ENCODE data around the gene CAMTA1.
"Not testable (repeated sequence)": the region's sequence is repeated elsewhere in the genome, so short reads cannot be mapped to it uniquely, and the experiment has no call there.

The CAMTA1 gene

GRCh38 chr1:7366955-7367665 lies 581.9 kb downstream of the CAMTA1 start:
- no peak for DNase-seq (ENCODE audit: low read depth in 2 of 2)

DNA sequence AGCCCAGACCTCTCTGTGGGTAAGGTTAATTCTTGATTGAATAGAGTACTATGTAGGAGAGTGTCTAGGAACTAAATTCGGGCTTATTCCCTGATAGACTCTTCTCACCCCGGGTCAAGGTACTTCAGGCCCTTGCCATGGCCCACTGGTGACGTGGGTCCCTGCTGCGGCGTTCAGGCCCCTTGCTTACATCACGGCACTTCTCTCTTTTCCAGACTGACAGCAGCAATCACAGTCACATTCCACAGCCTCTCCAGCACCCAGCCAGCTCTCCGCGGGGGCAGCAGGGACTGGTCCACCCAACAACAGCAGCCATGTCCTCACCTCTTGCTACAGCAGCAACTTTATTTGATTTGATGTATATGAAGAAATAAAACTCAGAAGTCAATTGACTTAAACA lies 584.6 kb downstream of the CAMTA1 start:
- no peak for DNase-seq (ENCODE audit: low read depth in 2 of 2)

- no peak for DNase-seq (ENCODE audit: low read depth in 2 of 2)
These were observed 586.7 kb downstream of the CAMTA1 start for GRCh38 chr1:7371926-7372325.

GRCh38 chr1:7372477-7373120 lies 587.3 kb downstream of the CAMTA1 start:
- no peak for DNase-seq (ENCODE audit: low read depth in 2 of 2)

DNA sequence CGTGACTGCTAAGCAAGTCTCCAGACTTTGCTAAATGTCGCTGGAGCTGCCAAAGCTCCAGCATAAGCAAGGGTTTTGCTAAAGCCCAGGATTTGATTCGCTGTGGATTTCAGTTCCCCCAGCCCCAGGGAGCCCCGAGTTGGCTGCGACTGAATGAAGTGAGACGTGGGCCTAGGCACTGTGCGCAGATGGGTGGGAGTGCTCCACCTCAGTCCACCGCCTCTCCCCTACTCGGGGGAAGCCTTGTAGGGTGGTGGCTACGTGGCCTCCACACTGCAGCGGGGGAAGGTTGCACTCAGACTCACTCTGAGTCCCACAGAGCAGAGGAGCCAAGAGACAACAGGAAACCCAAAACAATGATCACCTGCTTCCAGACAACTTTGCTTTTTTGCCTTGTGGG lies 588.0 kb downstream of the CAMTA1 start:
- no peak for DNase-seq (ENCODE audit: low read depth in 2 of 2)

DNA sequence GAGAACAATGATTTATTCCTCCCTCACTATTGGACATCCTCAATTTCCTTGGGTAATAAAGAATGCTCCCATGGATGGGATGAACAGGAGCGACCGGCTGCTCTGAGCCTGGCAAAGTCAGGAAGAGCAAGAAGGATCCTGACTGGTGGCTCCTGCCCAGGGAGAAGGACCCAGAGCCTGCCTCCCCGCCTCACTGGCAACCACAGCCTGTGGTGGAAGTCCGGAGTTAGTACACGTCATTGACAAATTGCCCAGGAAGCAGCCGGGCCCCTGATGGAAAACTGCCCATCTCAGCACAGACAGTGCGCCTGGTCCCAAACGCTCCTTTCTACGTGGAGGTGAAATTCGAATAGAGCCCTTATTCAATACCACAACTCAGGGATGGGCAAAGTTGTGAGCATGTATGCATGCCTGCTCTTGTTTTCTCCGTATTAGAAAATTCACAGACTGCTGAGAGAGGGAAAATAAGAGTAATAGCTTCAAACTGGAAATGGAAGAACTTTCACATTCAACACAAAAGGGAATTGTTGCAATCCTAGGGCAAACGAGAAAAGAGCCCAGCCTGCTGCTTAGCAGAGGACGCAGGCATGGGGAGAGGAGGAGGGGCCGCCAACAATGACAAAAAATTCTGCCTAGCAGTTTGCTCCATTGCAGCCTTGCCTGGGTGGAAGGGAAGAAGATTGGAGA lies 588.8 kb downstream of the CAMTA1 start:
- no peak for DNase-seq (ENCODE audit: low read depth in 2 of 2)

- no peak for DNase-seq (ENCODE audit: low read depth in 2 of 2)
These were observed 589.4 kb downstream of the CAMTA1 start for GRCh38 chr1:7374563-7375160.

DNA sequence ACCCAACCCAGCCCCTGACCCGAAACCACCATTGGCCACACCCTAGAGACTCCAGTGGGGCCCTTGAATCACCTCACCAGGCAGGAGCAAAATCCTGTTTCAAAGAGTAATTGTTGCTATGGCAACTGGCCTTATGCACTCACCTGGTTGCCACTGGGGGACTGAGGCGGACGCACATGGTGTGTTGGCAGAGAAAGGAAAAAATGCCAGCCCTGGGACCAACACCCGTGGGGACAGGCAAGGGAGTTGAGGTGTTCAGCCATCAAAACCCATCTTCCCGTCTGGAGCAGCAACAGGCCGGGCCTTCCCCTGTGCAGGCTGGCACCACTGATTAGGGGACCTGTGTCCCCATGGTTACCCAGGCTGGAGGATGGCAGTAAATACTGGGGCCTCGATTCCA lies 590.1 kb downstream of the CAMTA1 start:
- DNase-seq (ENCODE audit: low read depth in 2 of 2), result no peak

DNA sequence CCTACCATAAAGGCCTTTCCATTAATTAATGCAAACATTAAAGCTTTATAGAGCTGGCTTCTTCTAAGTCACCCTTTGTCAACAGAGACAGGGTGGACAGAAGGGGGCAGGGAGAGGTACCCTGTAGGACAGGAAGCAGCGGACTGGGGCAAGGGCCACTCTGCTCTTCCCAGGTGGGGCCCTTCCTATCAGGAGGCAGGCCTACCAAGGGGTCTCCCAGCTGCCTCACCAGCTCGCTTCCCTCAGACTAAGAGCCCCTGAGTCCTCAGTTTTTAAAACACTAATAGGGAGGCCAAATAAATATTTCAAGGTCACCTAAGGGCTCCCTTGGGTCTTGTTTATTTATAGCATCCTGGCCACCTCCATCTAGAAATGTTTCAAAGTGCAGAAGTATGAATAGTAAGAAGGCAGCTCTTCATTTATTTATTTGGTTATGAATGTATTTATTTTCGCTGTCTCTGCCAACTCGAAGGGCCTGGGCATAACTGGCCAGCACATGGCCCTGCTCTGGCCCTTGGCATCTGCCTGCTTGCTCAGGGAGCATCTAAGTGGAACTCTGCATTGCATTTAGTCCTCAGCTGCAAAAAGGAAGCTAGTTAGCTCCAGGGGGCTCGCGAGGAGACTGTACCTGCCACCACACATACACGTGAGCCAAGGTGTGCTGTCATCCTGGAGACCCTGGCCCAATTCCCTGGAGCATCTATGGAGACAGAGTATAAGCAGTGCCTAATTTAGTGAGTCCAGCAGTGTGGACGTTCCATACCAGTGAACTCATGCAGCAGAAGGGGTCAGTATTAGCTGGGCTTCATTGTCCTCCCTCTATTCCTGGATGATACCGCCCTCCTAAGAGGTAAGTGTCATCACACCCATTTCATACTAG lies 590.8 kb downstream of the CAMTA1 start:
- DNase-seq (ENCODE audit: low read depth in 2 of 2), result no peak

DNA sequence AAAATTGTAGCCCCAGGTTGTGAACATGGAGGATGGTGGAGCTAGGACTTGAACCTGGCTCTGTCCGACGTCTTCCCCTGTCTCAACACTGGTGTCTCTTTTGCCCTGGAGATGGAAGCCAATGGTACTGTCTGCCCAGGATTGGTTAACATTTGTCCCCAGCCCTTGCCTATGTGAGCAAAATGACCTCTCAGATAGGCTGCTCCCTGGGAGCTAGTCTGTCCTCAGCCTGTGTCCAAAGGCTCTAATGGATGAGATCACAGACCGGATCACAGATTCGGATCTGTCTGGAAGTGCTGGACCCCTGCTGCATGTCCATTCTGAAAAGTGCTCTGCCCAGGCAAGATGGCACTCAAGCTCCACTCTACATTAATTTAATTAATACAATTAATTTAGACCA lies 591.4 kb downstream of the CAMTA1 start:
- DNase-seq (ENCODE audit: low read depth in 2 of 2), result no peak

DNA sequence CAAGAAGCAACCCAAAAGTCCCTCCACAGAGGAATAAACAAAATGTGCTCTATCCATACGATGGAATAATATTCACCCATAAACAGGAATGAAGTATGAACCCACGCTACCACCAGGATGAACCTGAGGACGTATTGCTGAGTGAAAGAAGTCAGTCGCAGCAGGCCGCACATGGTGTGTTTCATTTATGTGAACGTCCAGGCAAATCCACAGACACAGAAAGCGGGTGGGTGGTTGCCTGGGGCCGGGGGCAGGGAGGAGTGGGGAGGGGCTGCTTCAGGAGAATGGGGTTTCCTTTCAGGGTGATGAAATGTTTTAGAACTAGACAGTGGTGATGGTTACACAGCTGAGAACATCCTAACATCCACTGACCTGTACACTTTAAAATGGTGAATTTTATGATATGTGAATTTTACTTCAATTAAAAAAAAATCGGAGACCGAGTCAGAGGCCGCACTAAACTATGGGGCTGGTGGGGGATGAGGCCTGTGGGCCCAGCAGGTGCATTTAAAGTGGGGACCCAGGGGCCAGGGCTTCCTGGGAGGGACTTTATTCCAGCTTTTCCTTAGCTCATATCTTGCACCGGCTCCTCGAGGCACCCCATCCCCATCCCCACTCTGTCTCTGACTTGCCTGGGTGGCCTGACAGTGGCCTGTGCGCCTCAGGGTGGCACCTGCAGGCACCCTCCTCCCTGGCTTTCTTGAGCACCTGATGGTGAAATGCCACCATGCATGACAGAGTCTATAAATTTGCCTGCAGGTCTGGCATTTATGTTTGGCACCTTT lies 593.3 kb downstream of the CAMTA1 start:
- no peak for DNase-seq (ENCODE audit: low read depth in 2 of 2)

DNA sequence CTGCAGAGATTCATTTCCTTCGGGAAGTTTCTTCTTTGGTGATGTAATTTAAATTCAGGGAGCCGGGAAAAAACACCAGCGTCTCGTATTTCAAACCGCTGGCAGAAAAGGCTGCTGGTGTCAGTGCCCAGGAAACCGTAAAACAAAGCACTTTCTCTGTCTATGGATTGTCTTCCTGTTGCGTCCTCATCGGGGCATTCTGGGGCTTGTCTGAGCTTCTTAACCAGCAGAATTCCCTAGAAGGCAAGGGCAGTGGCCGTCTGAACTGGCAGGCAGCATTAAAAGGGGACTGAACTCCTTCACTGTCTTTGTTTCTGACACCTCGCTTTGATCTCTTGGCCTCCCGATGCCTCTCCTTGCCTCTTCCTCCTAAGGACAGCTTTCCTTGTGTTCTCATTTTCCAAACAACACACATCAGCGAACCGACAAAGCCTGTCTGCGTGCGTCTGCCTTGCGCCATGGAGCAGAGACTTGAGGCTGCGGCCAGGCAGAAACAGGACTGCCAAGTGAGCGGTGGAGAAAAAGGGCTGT lies 594.3 kb downstream of the CAMTA1 start:
- no peak for DNase-seq (ENCODE audit: low read depth in 2 of 2)

GRCh38 chr1:7380068-7380467 lies 594.8 kb downstream of the CAMTA1 start:
- not testable (repeated sequence) for DNase-seq (ENCODE audit: low read depth in 2 of 2)

- DNase-seq (ENCODE audit: low read depth in 2 of 2), result no peak
These were observed 595.5 kb downstream of the CAMTA1 start for GRCh38 chr1:7380712-7381111.

DNA sequence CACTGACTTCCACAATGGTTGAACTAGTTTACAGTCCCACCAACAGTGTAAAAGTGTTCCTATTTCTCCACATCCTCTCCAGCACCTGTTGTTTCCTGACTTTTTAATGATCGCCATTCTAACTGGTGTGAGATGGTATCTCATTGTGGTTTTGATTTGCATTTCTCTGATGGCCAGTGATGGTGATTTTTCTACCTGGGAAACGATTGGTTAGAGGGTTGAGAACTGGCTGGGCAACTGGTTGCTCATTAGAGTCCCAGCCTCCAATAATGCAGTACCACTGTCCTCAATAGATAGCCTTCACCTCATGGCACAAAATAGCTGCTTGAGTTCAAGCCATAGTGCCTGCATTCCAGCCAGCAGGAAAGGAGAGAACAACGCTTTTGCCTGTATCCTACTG lies 596.5 kb downstream of the CAMTA1 start:
- not testable (repeated sequence) for DNase-seq (ENCODE audit: low read depth in 2 of 2)

DNA sequence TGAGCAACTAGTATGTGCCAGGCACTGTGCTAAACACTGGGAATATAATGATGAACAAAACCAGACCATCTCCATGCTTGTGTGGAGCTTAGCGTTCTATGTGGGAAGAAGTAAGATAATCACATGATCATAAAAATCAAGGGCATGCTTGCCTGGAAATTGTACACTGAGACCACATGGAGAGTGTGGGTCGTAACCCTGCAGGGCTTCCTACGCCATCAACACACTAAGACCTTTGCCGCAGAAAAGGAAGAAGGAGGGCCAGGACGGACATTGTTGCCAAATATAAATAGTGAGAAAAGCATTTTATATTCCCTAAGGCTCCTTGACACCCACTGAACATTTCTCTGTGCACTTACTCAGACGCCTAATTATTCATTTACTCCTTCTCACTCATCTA lies 597.7 kb downstream of the CAMTA1 start:
- no peak for DNase-seq (ENCODE audit: low read depth in 2 of 2)

GRCh38 chr1:7383671-7384520 lies 598.6 kb downstream of the CAMTA1 start:
- no peak for DNase-seq (ENCODE audit: low read depth in 2 of 2)

- DNase-seq (ENCODE audit: low read depth in 2 of 2), result no peak
These were observed 599.4 kb downstream of the CAMTA1 start for GRCh38 chr1:7384679-7385078.

DNA sequence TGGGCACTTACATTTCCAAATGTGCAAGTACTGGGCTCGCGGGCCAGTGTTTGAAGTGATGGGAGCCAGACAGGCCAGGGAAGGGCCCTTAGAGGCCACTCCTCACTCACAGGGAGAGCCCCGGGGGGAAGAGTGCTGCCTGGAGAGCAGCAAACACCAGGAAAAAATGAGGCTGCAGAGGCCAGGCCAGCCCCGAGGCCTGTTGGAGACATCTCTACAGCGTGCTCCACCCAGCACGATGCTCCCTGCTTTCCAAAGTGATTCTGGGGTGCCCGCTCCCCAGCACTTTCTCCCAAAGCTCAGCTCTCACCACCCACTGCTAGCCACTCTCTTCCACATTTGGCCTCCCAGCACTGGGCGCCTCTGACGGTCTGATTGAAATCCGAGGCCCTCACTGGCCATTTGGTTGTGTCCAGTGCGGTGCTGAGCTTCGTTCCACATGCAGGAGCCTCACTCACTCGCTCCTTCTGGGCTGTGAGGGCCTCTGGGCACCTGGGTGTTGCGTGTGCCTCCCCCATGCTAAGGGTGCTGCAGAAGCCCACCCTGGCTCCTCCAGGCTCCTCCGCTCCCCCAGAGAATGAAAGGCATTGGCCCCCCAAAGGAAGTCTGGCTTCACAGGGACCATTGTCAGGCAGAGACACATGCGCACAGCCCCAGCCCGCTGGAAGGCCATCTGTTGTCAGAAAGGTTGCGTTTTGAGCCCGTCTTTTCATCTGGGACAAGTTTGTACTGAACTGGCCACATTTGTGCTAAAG lies 600.4 kb downstream of the CAMTA1 start:
- DNase-seq (ENCODE audit: low read depth in 2 of 2), result no peak
